Measurements from ENCODE around the gene ARMC9.

The ARMC9 gene

GRCh38 chr2:231308219-231308618 lies 109.8 kb downstream of the ARMC9 start:
- Histone ChIP-seq H3K9ac (ENCODE audit: low read length) (no peak overlapping the region), H3K27me3 (replicated peaks; ENCODE audit: control insufficient read depth, insufficient read depth, low read length) (no peaks in the 10 kb centered on the region), H3K9me3 (ENCODE audit: control insufficient read depth, low read length) (no peaks in the 10 kb centered on the region), H3K4me1 (ENCODE audit: control insufficient read depth, insufficient read depth, low read length) (no peaks in the 10 kb centered on the region), H3K36me3 (ENCODE audit: control insufficient read depth, insufficient read depth, low read length, severe bottlenecking) (no peaks in the 10 kb centered on the region), H3K4me3 (ENCODE audit: low read length) (no peak overlapping the region)
- DNase-seq (ENCODE audit: low read depth), result no peak

- Histone ChIP-seq H3K9me3 (ENCODE audit: control insufficient read depth, low read length) (no peaks in the 10 kb centered on the region), H3K9ac (ENCODE audit: low read length) (no peak overlapping the region), H3K4me3 (ENCODE audit: low read length) (no peak overlapping the region), H3K36me3 (ENCODE audit: control insufficient read depth, insufficient read depth, low read length, severe bottlenecking) (no peaks in the 10 kb centered on the region), H3K27me3 (replicated peaks; ENCODE audit: control insufficient read depth, insufficient read depth, low read length) (no peaks in the 10 kb centered on the region), H3K4me1 (ENCODE audit: control insufficient read depth, insufficient read depth, low read length) (no peaks in the 10 kb centered on the region)
- no peak for DNase-seq (ENCODE audit: low read depth)
Observed at GRCh38 chr2:231308631-231309428, 110.4 kb downstream of the ARMC9 start.

- no peak for DNase-seq (ENCODE audit: low read depth)
Observed at GRCh38 chr2:231312066-231312465, 113.6 kb downstream of the ARMC9 start.

GRCh38 chr2:231315896-231316295 lies 117.5 kb downstream of the ARMC9 start:
- no peak overlapping the region for H3K9ac ChIP-seq (ENCODE audit: low read length)
- DNase-seq (ENCODE audit: low read depth), result no peak
- no peaks in the 10 kb centered on the region for H3K9me3 ChIP-seq (ENCODE audit: control insufficient read depth, low read length)
- H3K36me3 ChIP-seq (ENCODE audit: control insufficient read depth, insufficient read depth, low read length, severe bottlenecking), result peaks cover 3% of the 10 kb centered on the region
- H3K27me3 ChIP-seq (replicated peaks; ENCODE audit: control insufficient read depth, insufficient read depth, low read length), result no peaks in the 10 kb centered on the region
- H3K4me3 ChIP-seq (ENCODE audit: low read length), result no peak overlapping the region
- H3K4me1 ChIP-seq (ENCODE audit: control insufficient read depth, insufficient read depth, low read length), result no peaks in the 10 kb centered on the region

More at GRCh38 chr2:231312066-231312465, 113.6 kb downstream of the ARMC9 start:
- Histone ChIP-seq H3K9me3 (ENCODE audit: control insufficient read depth, low read length) (no peaks in the 10 kb centered on the region), H3K4me3 (ENCODE audit: low read length) (no peak overlapping the region), H3K9ac (ENCODE audit: low read length) (no peak overlapping the region), H3K36me3 (ENCODE audit: control insufficient read depth, insufficient read depth, low read length, severe bottlenecking) (no peaks in the 10 kb centered on the region), H3K4me1 (ENCODE audit: control insufficient read depth, insufficient read depth, low read length) (no peaks in the 10 kb centered on the region), H3K27me3 (replicated peaks; ENCODE audit: control insufficient read depth, insufficient read depth, low read length) (no peaks in the 10 kb centered on the region)

- Histone ChIP-seq H3K4me3 (ENCODE audit: low read length) (no peak overlapping the region), H3K9ac (ENCODE audit: low read length) (no peak overlapping the region), H3K4me1 (ENCODE audit: control insufficient read depth, insufficient read depth, low read length) (no peaks in the 10 kb centered on the region), H3K9me3 (ENCODE audit: control insufficient read depth, low read length) (no peaks in the 10 kb centered on the region), H3K36me3 (ENCODE audit: control insufficient read depth, insufficient read depth, low read length, severe bottlenecking) (peaks cover 3% of the 10 kb centered on the region), H3K27me3 (replicated peaks; ENCODE audit: control insufficient read depth, insufficient read depth, low read length) (no peaks in the 10 kb centered on the region)
- no peak for DNase-seq (ENCODE audit: low read depth)
Observed at GRCh38 chr2:231317579-231317978, 119.1 kb downstream of the ARMC9 start.

GRCh38 chr2:231318436-231318835 lies 120.0 kb downstream of the ARMC9 start:
- Histone ChIP-seq H3K9me3 (ENCODE audit: control insufficient read depth, low read length) (no peaks in the 10 kb centered on the region), H3K27me3 (replicated peaks; ENCODE audit: control insufficient read depth, insufficient read depth, low read length) (no peaks in the 10 kb centered on the region), H3K4me3 (ENCODE audit: low read length) (no peak overlapping the region), H3K36me3 (ENCODE audit: control insufficient read depth, insufficient read depth, low read length, severe bottlenecking) (peaks cover 3% of the 10 kb centered on the region), H3K9ac (ENCODE audit: low read length) (no peak overlapping the region), H3K4me1 (ENCODE audit: control insufficient read depth, insufficient read depth, low read length) (no peaks in the 10 kb centered on the region)
- no peak for DNase-seq (ENCODE audit: low read depth)

- DNase-seq (ENCODE audit: low read depth), result no peak
- peaks cover 3% of the 10 kb centered on the region for H3K36me3 ChIP-seq (ENCODE audit: control insufficient read depth, insufficient read depth, low read length, severe bottlenecking)
- no peaks in the 10 kb centered on the region for H3K9me3 ChIP-seq (ENCODE audit: control insufficient read depth, low read length)
- H3K27me3 ChIP-seq (replicated peaks; ENCODE audit: control insufficient read depth, insufficient read depth, low read length), result no peaks in the 10 kb centered on the region
- no peak overlapping the region for H3K9ac ChIP-seq (ENCODE audit: low read length)
- H3K4me1 ChIP-seq (ENCODE audit: control insufficient read depth, insufficient read depth, low read length), result no peaks in the 10 kb centered on the region
- no peak overlapping the region for H3K4me3 ChIP-seq (ENCODE audit: low read length)
Observed at GRCh38 chr2:231318954-231319353, 120.5 kb downstream of the ARMC9 start.

- H3K4me1 ChIP-seq (ENCODE audit: control insufficient read depth, insufficient read depth, low read length), result no peaks in the 10 kb centered on the region
- no peaks in the 10 kb centered on the region for H3K27me3 ChIP-seq (replicated peaks; ENCODE audit: control insufficient read depth, insufficient read depth, low read length)
- no peak for DNase-seq (ENCODE audit: low read depth)
- no peak overlapping the region for H3K4me3 ChIP-seq (ENCODE audit: low read length)
- peaks cover 3% of the 10 kb centered on the region for H3K36me3 ChIP-seq (ENCODE audit: control insufficient read depth, insufficient read depth, low read length, severe bottlenecking)
- H3K9me3 ChIP-seq (ENCODE audit: control insufficient read depth, low read length), result no peaks in the 10 kb centered on the region
- no peak overlapping the region for H3K9ac ChIP-seq (ENCODE audit: low read length)
Observed at GRCh38 chr2:231319867-231320266, 121.4 kb downstream of the ARMC9 start.

- DNase-seq (ENCODE audit: low read depth), result no peak
- peaks cover 3% of the 10 kb centered on the region for H3K36me3 ChIP-seq (ENCODE audit: control insufficient read depth, insufficient read depth, low read length, severe bottlenecking)
- no peaks in the 10 kb centered on the region for H3K4me1 ChIP-seq (ENCODE audit: control insufficient read depth, insufficient read depth, low read length)
- no peaks in the 10 kb centered on the region for H3K27me3 ChIP-seq (replicated peaks; ENCODE audit: control insufficient read depth, insufficient read depth, low read length)
- H3K4me3 ChIP-seq (ENCODE audit: low read length), result no peak overlapping the region
- no peaks in the 10 kb centered on the region for H3K9me3 ChIP-seq (ENCODE audit: control insufficient read depth, low read length)
- no peak overlapping the region for H3K9ac ChIP-seq (ENCODE audit: low read length)
Observed at GRCh38 chr2:231321021-231321420, 122.6 kb downstream of the ARMC9 start.

- no peak overlapping the region for H3K4me3 ChIP-seq (ENCODE audit: low read length)
- no peak for DNase-seq (ENCODE audit: low read depth)
- H3K9ac ChIP-seq (ENCODE audit: low read length), result no peak overlapping the region
- no peaks in the 10 kb centered on the region for H3K27me3 ChIP-seq (replicated peaks; ENCODE audit: control insufficient read depth, insufficient read depth, low read length)
- H3K36me3 ChIP-seq (ENCODE audit: control insufficient read depth, insufficient read depth, low read length, severe bottlenecking), result peaks cover 3% of the 10 kb centered on the region
- no peaks in the 10 kb centered on the region for H3K9me3 ChIP-seq (ENCODE audit: control insufficient read depth, low read length)
- no peaks in the 10 kb centered on the region for H3K4me1 ChIP-seq (ENCODE audit: control insufficient read depth, insufficient read depth, low read length)
Observed at GRCh38 chr2:231321556-231322334, 123.3 kb downstream of the ARMC9 start.

- no peak for DNase-seq (ENCODE audit: low read depth)
Observed at GRCh38 chr2:231323316-231323715, 124.9 kb downstream of the ARMC9 start.

More at GRCh38 chr2:231323316-231323715, 124.9 kb downstream of the ARMC9 start:
- Histone ChIP-seq H3K27me3 (replicated peaks; ENCODE audit: control insufficient read depth, insufficient read depth, low read length) (no peaks in the 10 kb centered on the region), H3K9ac (ENCODE audit: low read length) (no peak overlapping the region), H3K4me1 (ENCODE audit: control insufficient read depth, insufficient read depth, low read length) (no peaks in the 10 kb centered on the region), H3K4me3 (ENCODE audit: low read length) (no peak overlapping the region), H3K9me3 (ENCODE audit: control insufficient read depth, low read length) (no peaks in the 10 kb centered on the region), H3K36me3 (ENCODE audit: control insufficient read depth, insufficient read depth, low read length, severe bottlenecking) (peaks cover 3% of the 10 kb centered on the region)
